Keratinocyte (primary cell): Measurements from ENCODE around the gene ST3GAL5. TPM values are rescaled to one million over a fixed set of nuclear protein-coding genes. Genes with fewer than 3 reads are reported as not detected.

Experiments used
- DNase-seq: peaks from one replicate; pipeline ENCODE4 v3.0.0-alpha.2; 2011; ENCODE audit warnings: low read depth, missing footprints, low spot score
- FAIRE-seq: peaks from 2 replicates; lab custom pipeline; 2011; peaks lifted over from hg19 to GRCh38; lab: Jason Lieb, UNC
- H2AFZ ChIP-seq: 2 replicates; pipeline ENCODE4 v1.6.0; 2012; ENCODE audit warnings: low read length, control low read depth, inconsistent platforms; ENCODE audit not compliant: control insufficient read depth
- H3K27ac ChIP-seq: 2 replicates; pipeline ENCODE4 v1.5.1; 2011; ENCODE audit warnings: low read length; ENCODE audit not compliant: control insufficient read depth, insufficient read depth
- H3K27me3 ChIP-seq: 3 replicates; pipeline ENCODE4 v1.6.0; 2011; ENCODE audit warnings: low read length; ENCODE audit not compliant: control insufficient read depth, insufficient read depth; ENCODE audit errors: extremely low read depth
- H3K36me3 ChIP-seq, 2 experiments: 2 replicates in 1 of 2; 3 replicates in 1 of 2; pipeline ENCODE4 v1.5.1; 2011; ENCODE audit warnings: low read length in 2 of 2, mild to moderate bottlenecking in 1 of 2; ENCODE audit not compliant: control insufficient read depth in 2 of 2, insufficient read depth in 2 of 2; ENCODE audit errors: extremely low read depth in 1 of 2
- H3K4me1 ChIP-seq: 3 replicates; pipeline ENCODE4 v1.5.1; 2011; ENCODE audit warnings: low read length; ENCODE audit not compliant: control insufficient read depth, insufficient read depth; ENCODE audit errors: extremely low read depth
- H3K4me2 ChIP-seq: 3 replicates; pipeline ENCODE4 v1.6.0; 2011; ENCODE audit warnings: low read depth, low read length; ENCODE audit not compliant: control insufficient read depth, insufficient read depth; ENCODE audit errors: extremely low read depth
- H3K4me3 ChIP-seq, 3 experiments: fragments of 200-600 bp in 1 of 3; sonication (generic) in 1 of 3; 2 replicates in 2 of 3; 3 replicates in 1 of 3; pipeline ENCODE4 v1.5.1; 2011 to 2016; ENCODE audit warnings: low read length in 3 of 3, mild to moderate bottlenecking in 3 of 3, control low read depth in 2 of 3, inconsistent platforms in 1 of 3, low read depth in 1 of 3, mixed read lengths in 1 of 3, mixed run types in 1 of 3, moderate library complexity in 1 of 3; ENCODE audit not compliant: control insufficient read depth in 2 of 3, insufficient read depth in 2 of 3; ENCODE audit errors: extremely low read depth in 1 of 3
- H3K79me2 ChIP-seq: 2 replicates; pipeline ENCODE4 v1.6.0; 2012; ENCODE audit warnings: low read length; ENCODE audit not compliant: control insufficient read depth, insufficient read depth
- H3K9ac ChIP-seq: 3 replicates; pipeline ENCODE4 v1.6.0; 2011; ENCODE audit warnings: low read length; ENCODE audit not compliant: control insufficient read depth, insufficient read depth; ENCODE audit errors: extremely low read depth
- H3K9me1 ChIP-seq: 3 replicates; pipeline ENCODE4 v1.6.0; 2011; ENCODE audit warnings: low read length; ENCODE audit not compliant: control insufficient read depth, insufficient read depth; ENCODE audit errors: extremely low read depth
- H3K9me3 ChIP-seq: 2 replicates; pipeline ENCODE4 v1.5.1; 2012; ENCODE audit warnings: low read depth, low read length; ENCODE audit not compliant: control insufficient read depth
- H4K20me1 ChIP-seq: 3 replicates; pipeline ENCODE4 v1.6.0; 2011; ENCODE audit warnings: low read length; ENCODE audit not compliant: control insufficient read depth, insufficient read depth; ENCODE audit errors: extremely low read depth
- EZH2 ChIP-seq: IDR thresholded peaks from one replicate; pipeline ENCODE4 v1.6.1; 2012; ENCODE audit warnings: inconsistent platforms, mild to moderate bottlenecking, low read length, moderate library complexity
- dilution Hi-C: fragments of 300-500 bp; cut with MboI; formaldehyde crosslinking; loops from one replicate; pipeline ENCODE4 v1.7.0; 2020; ENCODE audit warnings: low sequenced_read_pairs; ENCODE audit not compliant: extremely low pct_ligation_motif_present
- polyA plus RNA-seq, 5 experiments: library from polyadenylated mRNA; depleted of rRNA in 3 of 5; stranded (reverse) in 3 of 5; stranded (forward) in 1 of 5; unstranded in 1 of 5; fragments of >200 nt; gene quantifications; 1 replicate in 1 of 5; 2 replicates in 3 of 5; 3 replicates in 1 of 5; pipeline versions ENCODE4 v1.2.1 to v1.2.3, GENCODE V29; 2011 to 2012; ENCODE audit warnings: missing spikeins in 2 of 5, low read depth in 1 of 5, low replicate concordance in 1 of 5
- TF ChIP-seq, protein P1 (sequence below), 3 experiments: IDR thresholded peaks in 1 of 3; conservative IDR thresholded peaks in 1 of 3; optimal IDR thresholded peaks in 1 of 3; 2 replicates in 2 of 3; 3 replicates in 1 of 3; pipeline versions ENCODE3 to v1.5.1; 2011; ENCODE audit warnings: low read length in 3 of 3, mild to moderate bottlenecking in 3 of 3, moderate library complexity in 2 of 3, control low read depth in 1 of 3, inconsistent platforms in 1 of 3; ENCODE audit not compliant: insufficient read depth in 2 of 3; ENCODE audit errors: extremely low read depth in 1 of 3

The ST3GAL5 gene
- polyA plus RNA-seq, 1 donor (not counting 4 experiments of a cell fraction or from before 2014, with no cell fraction given) = 43.5 TPM

- Histone ChIP-seq H2AFZ (no peak overlapping the region), H3K9me3 (no peaks in the 10 kb centered on the region), H3K36me3 (no peaks in the 10 kb centered on the region), H3K4me3 (no peak overlapping the region), H3K9ac (no peak overlapping the region), H3K4me1 (peaks cover 9% of the 10 kb centered on the region), H3K79me2 (no peaks in the 10 kb centered on the region), H3K4me2 (no peak overlapping the region), H3K27me3 (peaks cover 37% of the 10 kb centered on the region), H3K9me1 (no peaks in the 10 kb centered on the region), H3K27ac (no peak overlapping the region), H4K20me1 (no peaks in the 10 kb centered on the region)
- dilution Hi-C loops = no loop called here
- FAIRE-seq (no peak), DNase-seq (no peak)
- TF ChIP-seq, protein P1, sequence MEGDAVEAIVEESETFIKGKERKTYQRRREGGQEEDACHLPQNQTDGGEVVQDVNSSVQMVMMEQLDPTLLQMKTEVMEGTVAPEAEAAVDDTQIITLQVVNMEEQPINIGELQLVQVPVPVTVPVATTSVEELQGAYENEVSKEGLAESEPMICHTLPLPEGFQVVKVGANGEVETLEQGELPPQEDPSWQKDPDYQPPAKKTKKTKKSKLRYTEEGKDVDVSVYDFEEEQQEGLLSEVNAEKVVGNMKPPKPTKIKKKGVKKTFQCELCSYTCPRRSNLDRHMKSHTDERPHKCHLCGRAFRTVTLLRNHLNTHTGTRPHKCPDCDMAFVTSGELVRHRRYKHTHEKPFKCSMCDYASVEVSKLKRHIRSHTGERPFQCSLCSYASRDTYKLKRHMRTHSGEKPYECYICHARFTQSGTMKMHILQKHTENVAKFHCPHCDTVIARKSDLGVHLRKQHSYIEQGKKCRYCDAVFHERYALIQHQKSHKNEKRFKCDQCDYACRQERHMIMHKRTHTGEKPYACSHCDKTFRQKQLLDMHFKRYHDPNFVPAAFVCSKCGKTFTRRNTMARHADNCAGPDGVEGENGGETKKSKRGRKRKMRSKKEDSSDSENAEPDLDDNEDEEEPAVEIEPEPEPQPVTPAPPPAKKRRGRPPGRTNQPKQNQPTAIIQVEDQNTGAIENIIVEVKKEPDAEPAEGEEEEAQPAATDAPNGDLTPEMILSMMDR (optimal IDR thresholded peaks at IDR 0.05 in 1 of 3, IDR thresholded peaks at IDR 0.05 in 1 of 3, conservative IDR thresholded peaks at IDR 0.05 in 1 of 3; ENCODE audit: extremely low read depth in 1 of 3, insufficient read depth in 2 of 3, low read length in 3 of 3) = no peak
- no peak for TF ChIP-seq EZH2
Measured at GRCh38 chr2:85789271-85789670, 99.5 kb downstream of the ST3GAL5 start.

GRCh38 chr2:85788603-85789002 lies 100.2 kb downstream of the ST3GAL5 start:
- H3K9me1 ChIP-seq = no peaks in the 10 kb centered on the region
- dilution Hi-C loops = no loop called here
- no peak overlapping the region for H3K27ac ChIP-seq
- DNase-seq (no peak), FAIRE-seq (no peak)
- no peak overlapping the region for H3K4me2 ChIP-seq
- H3K36me3 ChIP-seq = no peaks in the 10 kb centered on the region
- peaks cover 37% of the 10 kb centered on the region for H3K27me3 ChIP-seq
- H3K9ac ChIP-seq = no peak overlapping the region
- no peaks in the 10 kb centered on the region for H3K9me3 ChIP-seq
- no peak overlapping the region for H3K4me3 ChIP-seq
- H3K4me1 ChIP-seq = peaks cover 9% of the 10 kb centered on the region
- H3K79me2 ChIP-seq = no peaks in the 10 kb centered on the region
- TF ChIP-seq, protein P1 (optimal IDR thresholded peaks at IDR 0.05 in 1 of 3, IDR thresholded peaks at IDR 0.05 in 1 of 3, conservative IDR thresholded peaks at IDR 0.05 in 1 of 3; ENCODE audit: extremely low read depth in 1 of 3, insufficient read depth in 2 of 3, low read length in 3 of 3) = no peak
- TF ChIP-seq EZH2 = no peak
- H4K20me1 ChIP-seq = no peaks in the 10 kb centered on the region
- H2AFZ ChIP-seq = no peak overlapping the region
